Right atrium auricular region (tissue), 2 donors: ENCODE results near the gene CCDC183. TPM values are rescaled to one million over a fixed set of nuclear protein-coding genes. Genes with fewer than 3 reads are reported as not detected.
"Not testable (repeated sequence)": the region's sequence is repeated elsewhere in the genome, so short reads cannot be mapped to it uniquely, and the experiment has no call there.

Experiments used
- DNase-seq: peaks from one replicate; pipeline ENCODE4 v3.0.0-alpha.2; 2019; ENCODE audit warnings: low spot score
- H3K27ac ChIP-seq, 2 donors: fragments of 200-600 bp; sonication (generic); 1 replicate in 1 of 2; 2 replicates in 1 of 2; pipeline ENCODE4 v1.5.1; 2016 to 2019
- H3K27me3 ChIP-seq, 2 donors: fragments of 200-600 bp; sonication (generic); one replicate each; pipeline versions ENCODE4 v1.5.1 to v1.6.0; 2017 to 2019
- H3K36me3 ChIP-seq: fragments of 200-600 bp; sonication (generic); one replicate; pipeline ENCODE4 v1.5.1; 2016
- H3K4me1 ChIP-seq, 2 donors: fragments of 200-600 bp; sonication (generic); one replicate each; pipeline versions ENCODE4 v1.5.1 to v1.6.0; 2017 to 2019
- H3K4me3 ChIP-seq, 2 donors: fragments of 200-600 bp; sonication (generic); 1 replicate in 1 of 2; 2 replicates in 1 of 2; pipeline ENCODE4 v1.5.1; 2017 to 2019; ENCODE audit warnings: mild to moderate bottlenecking in 1 of 2, moderate library complexity in 1 of 2
- H3K9me3 ChIP-seq, 2 donors: fragments of 200-600 bp; sonication (generic); one replicate each; pipeline ENCODE4 v1.5.1; 2019
- total RNA-seq, 2 donors: library from RNA; depleted of rRNA; stranded (reverse); fragments of >200 nt; gene quantifications; one replicate each; pipeline ENCODE4 v1.1.0, GENCODE V29; 2016
- TF ChIP-seq, protein P1 (sequence below), 2 donors: fragments of 200-600 bp; sonication (generic); IDR thresholded peaks; one replicate each; pipeline ENCODE4 v1.5.1; 2019; ENCODE audit warnings: antibody characterized with exemption in 2 of 2

Gene CCDC183
- total RNA-seq, 2 donors from 2014 or later = 2.3 to 2.5 TPM

DNA sequence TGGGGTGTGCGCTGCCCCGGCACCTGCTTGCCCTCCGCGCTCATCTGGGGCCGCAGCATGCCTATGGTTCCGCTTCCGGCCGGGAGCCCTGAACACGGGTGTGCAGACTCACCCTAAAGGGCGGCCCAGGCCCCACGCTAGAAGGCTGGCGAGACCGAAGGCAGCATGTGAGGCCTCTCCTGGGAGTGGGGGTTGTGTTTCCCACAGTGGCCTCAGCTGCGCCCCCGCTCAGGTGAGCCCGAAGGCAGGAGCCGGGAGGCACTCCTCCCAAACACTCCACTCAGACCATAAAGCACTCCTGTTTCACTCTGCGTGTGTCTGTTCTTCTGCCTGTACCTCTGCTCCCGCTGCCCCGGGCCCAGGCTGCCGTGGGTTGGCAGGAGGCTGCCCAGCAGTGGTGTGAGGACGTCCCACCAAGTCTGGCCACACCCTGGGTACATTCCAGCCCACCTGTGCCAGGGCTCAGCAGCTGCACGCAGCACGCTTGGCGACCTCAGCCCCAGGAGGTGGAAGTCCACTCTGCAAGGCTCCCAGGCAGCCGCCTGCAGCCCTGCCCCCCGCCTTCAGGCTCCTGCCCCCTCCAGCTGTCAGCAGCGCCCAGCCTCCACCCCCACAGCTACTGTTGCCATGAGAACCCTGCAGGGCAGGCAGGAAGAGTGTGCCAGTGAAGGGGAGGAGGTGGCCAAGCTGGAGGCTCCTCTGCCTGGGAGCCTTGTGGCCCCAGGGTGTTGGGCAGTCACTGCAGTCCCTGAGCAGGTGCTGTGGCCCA is 44.9 kb downstream of the CCDC183 start:
- peaks cover 13% of the 10 kb centered on the region for H3K36me3 ChIP-seq
- no peak overlapping the region for H3K4me3 ChIP-seq
- peaks cover 0 to 44% of the 10 kb centered on the region in 2 donors for H3K4me1 ChIP-seq
- TF ChIP-seq, protein P1, sequence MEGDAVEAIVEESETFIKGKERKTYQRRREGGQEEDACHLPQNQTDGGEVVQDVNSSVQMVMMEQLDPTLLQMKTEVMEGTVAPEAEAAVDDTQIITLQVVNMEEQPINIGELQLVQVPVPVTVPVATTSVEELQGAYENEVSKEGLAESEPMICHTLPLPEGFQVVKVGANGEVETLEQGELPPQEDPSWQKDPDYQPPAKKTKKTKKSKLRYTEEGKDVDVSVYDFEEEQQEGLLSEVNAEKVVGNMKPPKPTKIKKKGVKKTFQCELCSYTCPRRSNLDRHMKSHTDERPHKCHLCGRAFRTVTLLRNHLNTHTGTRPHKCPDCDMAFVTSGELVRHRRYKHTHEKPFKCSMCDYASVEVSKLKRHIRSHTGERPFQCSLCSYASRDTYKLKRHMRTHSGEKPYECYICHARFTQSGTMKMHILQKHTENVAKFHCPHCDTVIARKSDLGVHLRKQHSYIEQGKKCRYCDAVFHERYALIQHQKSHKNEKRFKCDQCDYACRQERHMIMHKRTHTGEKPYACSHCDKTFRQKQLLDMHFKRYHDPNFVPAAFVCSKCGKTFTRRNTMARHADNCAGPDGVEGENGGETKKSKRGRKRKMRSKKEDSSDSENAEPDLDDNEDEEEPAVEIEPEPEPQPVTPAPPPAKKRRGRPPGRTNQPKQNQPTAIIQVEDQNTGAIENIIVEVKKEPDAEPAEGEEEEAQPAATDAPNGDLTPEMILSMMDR (IDR thresholded peaks at IDR 0.05) = no peak
- no peak for DNase-seq
- peak overlapping the region in 1 of 2 donors; percentile 87 for H3K27ac ChIP-seq
- H3K9me3 ChIP-seq = no peaks in the 10 kb centered on the region
- H3K27me3 ChIP-seq = no peaks in the 10 kb centered on the region

DNA sequence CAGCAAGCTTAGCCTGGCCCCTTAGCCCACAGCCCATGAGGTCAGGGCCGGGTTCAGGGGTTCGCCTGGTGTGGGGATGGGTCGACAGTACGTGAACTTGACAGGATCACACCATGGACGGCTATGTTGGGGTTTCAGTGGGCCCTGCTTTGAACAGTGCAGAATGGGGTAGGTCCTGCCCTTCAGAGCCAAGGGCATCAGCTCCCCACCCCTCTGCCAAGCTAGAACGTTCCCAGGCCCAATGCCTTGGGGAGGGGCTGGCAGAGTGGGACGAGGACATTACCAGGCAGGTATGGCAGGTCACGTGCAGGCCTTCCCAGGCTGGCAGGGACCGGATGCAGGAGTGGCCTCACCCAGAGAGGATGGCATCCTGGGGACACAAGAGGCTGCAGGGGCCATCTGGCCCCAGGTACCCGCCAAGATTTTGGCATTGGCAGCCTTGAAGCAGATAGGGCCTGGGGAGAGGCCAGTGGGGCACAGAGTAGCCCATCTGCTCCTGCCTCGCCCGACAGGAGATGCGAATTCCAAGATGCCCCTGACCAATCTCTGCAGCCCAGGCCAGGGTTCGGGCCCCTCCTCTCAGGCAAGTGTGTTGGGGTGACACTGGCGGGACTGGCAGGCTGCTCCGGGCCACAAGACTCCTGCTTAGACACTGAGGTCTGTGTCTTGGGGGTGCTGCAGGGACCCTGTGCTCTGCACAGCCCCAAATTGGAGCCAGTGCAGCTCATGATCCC is 45.7 kb downstream of the CCDC183 start:
- H3K4me1 ChIP-seq = peaks cover 0 to 50% of the 10 kb centered on the region in 2 donors
- not testable (repeated sequence) for H3K36me3 ChIP-seq, DNase-seq, H3K9me3 ChIP-seq, H3K27me3 ChIP-seq
- peak overlapping the region in 1 of 2 donors; percentile 54 for H3K4me3 ChIP-seq
- H3K27ac ChIP-seq = peak overlapping the region in 1 of 2 donors; percentile 87

DNA sequence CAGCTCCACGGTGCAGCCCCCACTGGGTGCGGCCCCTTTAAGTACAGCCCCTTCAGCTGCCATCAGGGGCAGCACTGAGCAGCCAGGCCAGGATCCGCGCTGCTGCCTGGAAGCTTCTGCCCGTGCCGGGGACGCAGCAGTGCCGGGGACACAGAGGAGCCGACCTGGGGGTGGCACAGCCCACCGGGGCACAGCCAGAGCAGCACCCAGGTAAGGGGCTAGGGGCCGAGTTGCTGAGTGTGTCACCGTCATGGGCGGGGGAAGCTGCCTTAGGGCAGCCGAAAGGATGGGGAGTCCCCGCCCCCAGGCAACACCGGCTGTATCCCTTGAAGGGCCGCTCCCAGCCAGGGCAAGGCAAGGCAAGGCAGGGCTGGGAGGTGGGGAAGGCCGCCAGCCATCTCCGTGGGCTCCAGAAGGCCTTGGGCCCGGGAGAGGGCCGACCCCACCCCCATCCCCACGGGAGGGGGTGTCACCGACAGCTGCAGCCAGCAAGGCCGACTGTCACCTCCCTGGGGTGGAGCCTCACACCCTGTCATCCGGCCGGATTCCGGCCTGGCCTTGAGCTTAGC is 46.3 kb downstream of the CCDC183 start, which contains the start of gene AJM1:
Gene AJM1 (plus strand): TSS at position 99 of the 569 bp plus-strand sequence. CDS start 1,937 bp downstream, outside the sequence.
- Histone ChIP-seq H3K4me3 (peak within 1 kb of the TSS; percentile 54 to 55), H3K4me1 (peaks cover 0 to 56% of the 10 kb centered on the region in 2 donors), H3K27ac (peak within 1 kb of the TSS; percentile 81 to 87)
- peak; percentile 74 for DNase-seq
- H3K27me3 ChIP-seq, H3K9me3 ChIP-seq, H3K36me3 ChIP-seq: not testable (repeated sequence)
- TF ChIP-seq, protein P1 (IDR thresholded peaks at IDR 0.05) = peak; percentile 86 to 94

DNA sequence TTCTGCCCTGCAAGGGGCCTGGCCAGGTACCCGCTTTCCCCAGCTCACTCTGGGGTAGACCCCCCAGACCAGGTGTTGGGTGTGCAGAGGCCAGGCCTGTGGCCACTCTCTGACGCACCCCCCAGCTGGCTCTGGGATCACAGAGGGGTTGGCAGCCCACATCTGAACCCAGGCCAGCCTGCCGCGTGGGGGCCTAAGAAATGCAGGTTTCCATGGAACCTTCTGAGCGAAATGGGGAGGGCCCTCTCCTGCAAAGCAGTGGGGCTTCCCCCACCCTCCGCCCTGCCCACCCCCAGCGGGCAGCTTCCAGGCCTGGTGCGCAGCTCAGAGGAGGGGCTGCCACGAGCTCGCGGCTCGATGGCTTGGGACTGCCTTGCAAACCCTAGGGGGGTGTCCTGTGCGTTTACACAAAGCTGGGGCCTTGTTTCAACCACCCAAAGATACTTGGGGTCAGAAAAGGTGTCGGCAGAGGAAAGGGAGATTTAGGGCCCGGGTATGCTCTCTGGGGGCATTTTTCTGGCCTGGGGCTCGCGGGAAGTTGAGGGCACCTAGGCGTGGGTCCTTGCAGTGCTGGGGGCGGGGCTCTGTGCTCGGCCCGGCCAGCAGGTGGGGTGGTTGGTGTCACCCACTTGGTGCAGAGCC is 47.1 kb downstream of the CCDC183 start:
- Histone ChIP-seq H3K4me3 (peak overlapping the region in 1 of 2 donors; percentile 54), H3K27ac (peak overlapping the region; percentile 81 to 87), H3K4me1 (peaks cover 0 to 64% of the 10 kb centered on the region in 2 donors)
- not testable (repeated sequence) for DNase-seq, H3K36me3 ChIP-seq, H3K27me3 ChIP-seq, H3K9me3 ChIP-seq

DNA sequence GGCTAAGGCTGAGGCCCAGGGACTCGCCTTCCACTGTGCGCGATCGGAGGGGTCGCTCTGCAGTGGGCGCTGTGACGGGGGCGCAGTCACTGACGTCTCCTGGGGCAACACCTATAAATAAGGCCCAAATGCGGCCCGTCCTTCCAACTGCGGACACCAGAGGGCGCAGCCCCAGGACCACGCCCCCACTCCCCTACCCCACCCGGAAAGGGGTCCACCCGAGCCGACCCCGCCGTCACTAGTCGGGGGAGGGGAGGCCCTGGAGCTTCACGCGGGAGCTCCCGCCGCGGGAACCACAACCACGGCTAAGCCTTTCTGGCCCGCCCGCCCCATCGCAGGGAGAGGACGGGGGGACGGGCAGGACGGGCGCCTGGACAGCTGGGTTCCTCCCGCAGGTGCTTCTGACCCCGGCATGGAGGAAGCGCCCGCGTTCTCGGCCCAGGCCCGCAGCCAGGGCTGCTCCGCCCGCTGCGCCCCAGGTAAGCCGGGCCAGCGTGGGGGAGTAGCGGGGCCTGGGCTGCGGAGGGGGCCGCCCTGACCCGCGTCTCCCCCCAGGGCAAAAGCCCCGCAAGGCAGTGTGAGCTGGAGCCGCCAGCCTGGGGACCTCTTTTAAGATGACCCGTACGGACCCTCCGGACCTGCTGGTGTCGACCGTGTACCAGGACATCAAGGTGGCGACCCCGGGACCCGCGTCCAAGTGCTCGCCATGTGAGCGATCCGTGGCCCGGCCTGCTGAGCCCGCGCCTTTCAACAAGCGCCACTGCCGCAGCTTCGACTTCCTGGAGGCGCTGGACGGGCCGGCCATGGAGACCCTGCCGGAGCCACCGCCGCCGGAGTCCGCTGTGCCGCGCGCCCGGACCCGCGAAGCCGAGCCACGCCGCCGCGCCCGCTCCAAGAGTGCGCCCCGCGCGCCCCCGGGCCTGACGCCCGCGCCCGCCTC is 47.9 kb downstream of the CCDC183 start:
- Histone ChIP-seq H3K27ac (peak overlapping the region; percentile 27 to 87), H3K4me1 (peaks cover 0 to 68% of the 10 kb centered on the region in 2 donors), H3K4me3 (peak overlapping the region in 1 of 2 donors; percentile 54)
- H3K9me3 ChIP-seq, H3K36me3 ChIP-seq, H3K27me3 ChIP-seq: not testable (repeated sequence)
- TF ChIP-seq, protein P1 (IDR thresholded peaks at IDR 0.05) = peak; percentile 51 to 79
- peak; percentile 69 for DNase-seq
